Progenitor cell of endocrine pancreas (in vitro differentiated cells): ENCODE measurements around the gene CHTF8. TPM values are rescaled to one million over a fixed set of nuclear protein-coding genes. Genes with fewer than 3 reads are reported as not detected.
A peak's percentile ranks its signal among the peaks of the same experiment; 100 is the strongest.

Experiments used
- DNase-seq: peaks from one replicate; pipeline ENCODE4 v3.0.0; 2021; ENCODE audit warnings: low spot score; ENCODE audit not compliant: unreplicated experiment
- H3K27ac Mint-ChIP-seq: 2 replicates; pipeline ENCODE4 v1.8.0; 2021; ENCODE audit warnings: mild to moderate bottlenecking, moderate library complexity, mixed read lengths
- H3K27me3 Mint-ChIP-seq: 2 replicates; pipeline ENCODE4 v1.8.0; 2021; ENCODE audit warnings: mixed read lengths
- H3K36me3 Mint-ChIP-seq: 2 replicates; pipeline ENCODE4 v1.8.0; 2022; ENCODE audit warnings: mixed read lengths; ENCODE audit not compliant: insufficient read depth
- H3K4me1 Mint-ChIP-seq: 2 replicates; pipeline ENCODE4 v1.8.0; 2021; ENCODE audit warnings: low read depth, mixed read lengths
- H3K4me3 Mint-ChIP-seq: 2 replicates; pipeline ENCODE4 v1.8.0; 2021; ENCODE audit warnings: low read depth, mild to moderate bottlenecking, moderate library complexity, mixed read lengths
- H3K9me3 Mint-ChIP-seq: 2 replicates; pipeline ENCODE4 v1.8.0; 2021; ENCODE audit warnings: low read depth, mixed read lengths
- CTCF ChIP-seq: fragments of 200-600 bp; sonication (generic); IDR thresholded peaks from one replicate; pipeline ENCODE4 v1.5.0; 2021; ENCODE audit warnings: antibody characterized with exemption, mild to moderate bottlenecking; ENCODE audit not compliant: unreplicated experiment
- total RNA-seq: library from RNA; stranded (reverse); gene quantifications from 2 replicates; pipeline ENCODE4 v1.2.1, GENCODE V29; 2021

CHTF8 gene
- total RNA-seq, 1 donor from 2014 or later, result 117 TPM

- Mint-ChIP-seq H3K4me1 (peaks cover 3% of the 10 kb centered on the region), H3K27ac (no peak overlapping the region), H3K4me3 (no peak overlapping the region), H3K9me3 (no peaks in the 10 kb centered on the region), H3K27me3 (no peaks in the 10 kb centered on the region), H3K36me3 (no peaks in the 10 kb centered on the region)
- TF ChIP-seq CTCF, result no peak
- DNase-seq, result no peak
Measured at GRCh38 chr16:69079697-69080096, 52.7 kb downstream of the CHTF8 start.

GRCh38 chr16:69078073-69078472, 54.3 kb downstream of the CHTF8 start:
- Mint-ChIP-seq H3K27ac (peak overlapping the region; percentile 29), H3K4me3 (no peak overlapping the region), H3K27me3 (no peaks in the 10 kb centered on the region), H3K9me3 (no peaks in the 10 kb centered on the region), H3K4me1 (peaks cover 4% of the 10 kb centered on the region), H3K36me3 (no peaks in the 10 kb centered on the region)
- no peak for TF ChIP-seq CTCF
- no peak for DNase-seq

- Mint-ChIP-seq H3K4me1 (peaks cover 8% of the 10 kb centered on the region), H3K36me3 (no peaks in the 10 kb centered on the region), H3K27me3 (no peaks in the 10 kb centered on the region), H3K4me3 (no peak overlapping the region), H3K27ac (no peak overlapping the region), H3K9me3 (no peaks in the 10 kb centered on the region)
- DNase-seq, result no peak
- TF ChIP-seq CTCF, result no peak
Measured at GRCh38 chr16:69077251-69077650, 55.1 kb downstream of the CHTF8 start.

- H3K4me1 Mint-ChIP-seq, result peaks cover 16% of the 10 kb centered on the region
Measured at GRCh38 chr16:69073181-69073702, 59.1 kb downstream of the CHTF8 start.

GRCh38 chr16:69072640-69072974, 59.8 kb downstream of the CHTF8 start:
- Mint-ChIP-seq H3K27ac (no peak overlapping the region), H3K4me3 (no peak overlapping the region), H3K27me3 (no peaks in the 10 kb centered on the region), H3K9me3 (no peaks in the 10 kb centered on the region), H3K4me1 (peaks cover 14% of the 10 kb centered on the region), H3K36me3 (no peaks in the 10 kb centered on the region)
- no peak for DNase-seq
- TF ChIP-seq CTCF, result no peak

More at GRCh38 chr16:69073181-69073702, 59.1 kb downstream of the CHTF8 start:
- no peak for DNase-seq
- no peaks in the 10 kb centered on the region for H3K9me3 Mint-ChIP-seq
- no peak overlapping the region for H3K4me3 Mint-ChIP-seq
- H3K27ac Mint-ChIP-seq, result no peak overlapping the region
- TF ChIP-seq CTCF, result no peak
- no peaks in the 10 kb centered on the region for H3K27me3 Mint-ChIP-seq
- no peaks in the 10 kb centered on the region for H3K36me3 Mint-ChIP-seq
